K562 (cell line): ENCODE results near the gene PON3. TPM values are rescaled to one million over a fixed set of nuclear protein-coding genes. Genes with fewer than 3 reads are reported as not detected.

ENCODE experiments used
- ATAC-seq: fragments of 200-7000 bp; cut with Tn5 transposase; 3 replicates; pipeline ENCODE4 v1.9.1; 2020; ENCODE audit warnings: moderate library complexity
- BruUV-seq: library from RNA; stranded (reverse); fragments of 400-500 nt; replicated peaks from 2 replicates; lab custom pipeline; 2021; lab: Mats Ljungman, UMichigan
- CTCF ChIA-PET: fragments of 300-600 bp; formaldehyde crosslinking; extraction: SDS; loops from one replicate; lab custom pipeline; 2021; ENCODE audit warnings: low intra/inter-chr PET ratio; lab: Yijun Ruan, JAX
- POLR2A ChIA-PET: fragments of 300-600, 350-650 bp; sonication (Branson Sonifier 250); formaldehyde crosslinking; extraction: SDS; loops from one replicate; lab custom pipeline; 2021; ENCODE audit warnings: antibody characterized with exemption, inconsistent platforms; lab: Yijun Ruan, JAX
- DNase-seq, 4 experiments: peaks; one replicate each; pipeline versions ENCODE4 v3.0.0 to v3.0.0-alpha.2; 2011 to 2018; ENCODE audit warnings: low spot score in 3 of 4, mixed read lengths in 3 of 4; ENCODE audit errors: extremely low read depth in 1 of 4
- FAIRE-seq: peaks from 2 replicates; lab custom pipeline; 2011; peaks lifted over from hg19 to GRCh38; lab: Jason Lieb, UNC
- H2AFZ ChIP-seq: 2 replicates; pipeline ENCODE4 v1.6.0; 2011; ENCODE audit warnings: low read depth, low read length, control low read depth, inconsistent platforms
- H3K27ac ChIP-seq: fragments of 200-600 bp; 3 replicates; pipeline ENCODE4 v1.8.0; 2011; ENCODE audit warnings: low read depth, mild to moderate bottlenecking, control low read depth, inconsistent platforms, low read length, moderate library complexity, mixed read lengths; ENCODE audit errors: extremely low read depth
- H3K27me3 ChIP-seq, 2 experiments: fragments of 300-600 bp in 1 of 2; 2 replicates in 1 of 2; 3 replicates in 1 of 2; pipeline versions ENCODE4 v1.6.0 to v1.8.0; 2011; ENCODE audit warnings: inconsistent platforms in 2 of 2, low read length in 2 of 2, mild to moderate bottlenecking in 1 of 2, mixed read lengths in 1 of 2, moderate library complexity in 1 of 2; ENCODE audit not compliant: control insufficient read depth in 2 of 2, insufficient read depth in 2 of 2
- H3K36me3 ChIP-seq: fragments of 300-600 bp; 3 replicates; pipeline ENCODE4 v1.8.0; 2011; ENCODE audit warnings: mild to moderate bottlenecking, low read length, inconsistent platforms; ENCODE audit not compliant: control insufficient read depth, insufficient read depth
- H3K4me1 ChIP-seq, 2 experiments: fragments of 200-600 bp in 1 of 2; replicated peaks in 1 of 2; 2 replicates in 1 of 2; 3 replicates in 1 of 2; pipeline versions ENCODE4 v1.5.1 to v1.8.0; 2011; ENCODE audit warnings: inconsistent platforms in 2 of 2, low read length in 2 of 2, mild to moderate bottlenecking in 1 of 2, mixed read lengths in 1 of 2, moderate library complexity in 1 of 2; ENCODE audit not compliant: control insufficient read depth in 2 of 2, insufficient read depth in 2 of 2
- H3K4me2 ChIP-seq: 2 replicates; pipeline ENCODE4 v1.6.1; 2011; ENCODE audit warnings: low read length, control low read depth, inconsistent platforms, mixed read lengths; ENCODE audit not compliant: insufficient read depth
- H3K4me3 ChIP-seq: fragments of 200-600 bp; sonication (generic), shearing (Covaris generic); 2 replicates; pipeline ENCODE4 v1.5.1; 2016; ENCODE audit warnings: control low read depth, inconsistent platforms
- H3K79me2 ChIP-seq: fragments of 200-600 bp; 3 replicates; pipeline ENCODE4 v1.8.0; 2011; ENCODE audit warnings: low read length, inconsistent platforms; ENCODE audit not compliant: control insufficient read depth, insufficient read depth
- H3K9ac ChIP-seq, 2 experiments: 2 replicates each; pipeline versions ENCODE4 v1.6.0 to v1.6.1; 2011; ENCODE audit warnings: low read depth in 2 of 2, low read length in 2 of 2, control low read depth in 1 of 2, inconsistent platforms in 1 of 2, mild to moderate bottlenecking in 1 of 2, mixed read lengths in 1 of 2; ENCODE audit not compliant: insufficient read depth in 1 of 2
- H3K9me1 ChIP-seq: one replicate; pipeline ENCODE4 v1.6.0; 2011; ENCODE audit warnings: inconsistent platforms, mild to moderate bottlenecking, low read length, moderate library complexity; ENCODE audit not compliant: control insufficient read depth, insufficient read depth
- H3K9me3 ChIP-seq: replicated peaks from 2 replicates; pipeline ENCODE4 v1.5.1; 2011; ENCODE audit warnings: low read depth, low read length, inconsistent platforms; ENCODE audit not compliant: control insufficient read depth, insufficient read depth
- H4K20me1 ChIP-seq: replicated peaks from 2 replicates; pipeline ENCODE4 v1.6.1; 2011; ENCODE audit warnings: low read length, inconsistent platforms, mixed read lengths; ENCODE audit not compliant: control insufficient read depth, insufficient read depth
- BRD9 ChIP-seq: fragments of 450-650 bp; IDR thresholded peaks from 2 replicates; pipeline ENCODE4 v1.6.1; 2018; ENCODE audit warnings: low read depth; ENCODE audit not compliant: partially characterized antibody
- ELF1 ChIP-seq: fragments of 200-800 bp; sonication (Bioruptor generic); IDR thresholded peaks from 2 replicates; pipeline ENCODE4 v1.6.1; 2016; ENCODE audit warnings: missing genetic modification characterization, missing compliant biosample characterization
- ELK1 ChIP-seq: sonication (generic); formaldehyde crosslinking; IDR thresholded peaks from 2 replicates; pipeline ENCODE4 v1.8.1; 2022; ENCODE audit warnings: missing genetic modification reagents
- FOS ChIP-seq: IDR thresholded peaks from 3 replicates; pipeline ENCODE4 v1.6.1; 2011; ENCODE audit not compliant: insufficient read length; ENCODE audit errors: extremely low read depth
- KDM2B ChIP-seq: fragments of 250-450 bp; sonication (Bioruptor Pico); IDR thresholded peaks from 2 replicates; pipeline ENCODE4 v1.8.0; 2021; ENCODE audit warnings: mild to moderate bottlenecking, moderate library complexity
- NBN ChIP-seq: fragments of 450-650 bp; IDR thresholded peaks from 2 replicates; pipeline ENCODE4 v1.6.1; 2016; ENCODE audit warnings: low read depth, mild to moderate bottlenecking
- NFIX ChIP-seq: fragments of 250-450 bp; sonication (Bioruptor Pico); IDR thresholded peaks from 2 replicates; pipeline ENCODE4 v1.4.0; 2020; ENCODE audit warnings: low read depth, mild to moderate bottlenecking, moderate library complexity
- ZKSCAN1 ChIP-seq: fragments of 150-350 bp; IDR thresholded peaks from 2 replicates; pipeline ENCODE4 v1.6.1; 2016; ENCODE audit warnings: low read depth, low read length
- ZNF449 ChIP-seq: fragments of 250-450 bp; sonication (Bioruptor Pico); IDR thresholded peaks from 2 replicates; pipeline ENCODE4 v1.8.0; 2022; ENCODE audit warnings: moderate library complexity, mild to moderate bottlenecking, inconsistent platforms
- WGBS: fragments of 100-300 bp; shearing (Covaris generic); methylation state at CpG from one replicate; pipeline ENCODE4 v1.1.6; 2016; ENCODE audit warnings: low coverage, mixed read lengths; ENCODE audit not compliant: insufficient coverage; ENCODE audit errors: missing lambda C conversion rate; 5-methylcytosine and 5-hydroxymethylcytosine counted together
- in situ Hi-C: fragments of 300-500 bp; cut with MboI; formaldehyde crosslinking; loops from 4 replicates; pipeline ENCODE4 v1.15.0; 2018; ENCODE audit warnings: inconsistent platforms, mixed read lengths
- intact Hi-C: fragments of 100-400 bp; cut with micrococcal nuclease; formaldehyde crosslinking; loops from 2 replicates; pipeline ENCODE4 v1.14.2; 2022
- polyA plus RNA-seq, 8 experiments: library from polyadenylated mRNA; depleted of rRNA in 4 of 8; stranded (reverse) in 5 of 8; unstranded in 3 of 8; fragments of >200 nt; fragmentation: Nextera tagmentation in 2 of 8; fragmentation: Illumina TruSeq in 1 of 8; extraction: Ambion mirVana in 2 of 8; extraction: Trizol in 1 of 8; gene quantifications; 2 replicates each; pipeline versions ENCODE4 v1.2.1 to v1.2.3, GENCODE V29; 2011 to 2014; ENCODE audit warnings: inconsistent platforms in 1 of 8, missing spikeins in 1 of 8
- total RNA-seq, 7 experiments: library from RNA; depleted of rRNA in 6 of 7; stranded (reverse); fragments of >200 nt in 6 of 7; fragmentation: Illumina TruSeq in 2 of 7; extraction: Trizol in 2 of 7; gene quantifications; 2 replicates each; pipeline versions ENCODE4 v1.2.1 to v1.2.3, GENCODE V29; 2011 to 2021; ENCODE audit warnings: low replicate concordance in 1 of 7

Gene PON3
- total and polyA plus RNA-seq, 9 of the 15 experiments (the other 6 are each of a cell fraction or from before 2014, with no cell fraction given): 0.15 to 0.38 (median 0.18) TPM; not detected in 6

GRCh38 chr7:95330961-95331337 is 65.2 kb downstream of the PON3 start:
- Histone ChIP-seq H4K20me1 (no peaks in the 10 kb centered on the region), H3K79me2 (no peaks in the 10 kb centered on the region), H3K4me1 (no peaks in the 10 kb centered on the region), H3K4me3 (no peak overlapping the region), H3K27me3 (no peaks in the 10 kb centered on the region), H3K9ac (no peak overlapping the region), H2AFZ (no peak overlapping the region), H3K4me2 (no peak overlapping the region), H3K9me3 (no peaks in the 10 kb centered on the region), H3K27ac (no peak overlapping the region), H3K9me1 (no peaks in the 10 kb centered on the region), H3K36me3 (no peaks in the 10 kb centered on the region)
- ChIA-PET CTCF (no interaction called here), POLR2A (no interaction called here)
- TF ChIP-seq ZNF449 (CRISPR knock-in tag): no peak
- TF ChIP-seq NFIX (CRISPR knock-in tag): no peak
- no peak for TF ChIP-seq ELF1 (tag)
- TF ChIP-seq FOS: no peak
- TF ChIP-seq BRD9: no peak
- no peak for TF ChIP-seq ELK1 (CRISPR knock-in tag)
- TF ChIP-seq KDM2B: no peak
- no peak for TF ChIP-seq ZKSCAN1
- TF ChIP-seq NBN: no peak
- DNase-seq: no peak
- no peak for FAIRE-seq
- intact Hi-C loops: no loop called here
- in situ Hi-C loops: no loop called here
- BruUV-seq: no TSS peak
- 0% methylated on average over 1 of the region's 1 CpG for WGBS
- no peak for ATAC-seq
